Measurements from ENCODE around the gene PIGP.

- TF ChIP-seq POLR2A (IDR thresholded peaks at IDR 0.05; ENCODE audit: extremely low read depth, insufficient read length) (no peak), CTCF (IDR thresholded peaks at IDR 0.05; ENCODE audit: low read depth, low read length) (no peak), MYC (IDR thresholded peaks at IDR 0.05; ENCODE audit: low read depth, low read length) (no peak)
Measured at GRCh38 chr21:37072274-37072987, 440 bp downstream of the PIGP start.

Data from NB4 (cell line).